Nephron (organoid): ENCODE measurements around the gene RPTOR.

ENCODE experiments used
- H3K27ac Mint-ChIP-seq, 3 experiments: 2 replicates each; pipeline ENCODE4 v1.8.0; 2020; ENCODE audit warnings: mixed read lengths in 3 of 3, mild to moderate bottlenecking in 2 of 3, moderate library complexity in 1 of 3
- H3K27me3 Mint-ChIP-seq: 2 replicates; pipeline ENCODE4 v1.8.0; 2021; ENCODE audit warnings: low read depth, mild to moderate bottlenecking, moderate library complexity, mixed read lengths
- H3K36me3 Mint-ChIP-seq: 2 replicates; pipeline ENCODE4 v1.8.0; 2020; ENCODE audit warnings: low read depth, mixed read lengths
- H3K4me1 Mint-ChIP-seq: 2 replicates; pipeline ENCODE4 v1.8.0; 2020; ENCODE audit warnings: mixed read lengths
- H3K4me3 Mint-ChIP-seq, 3 experiments: 2 replicates each; pipeline ENCODE4 v1.8.0; 2020; ENCODE audit warnings: mild to moderate bottlenecking in 3 of 3, mixed read lengths in 3 of 3, moderate library complexity in 2 of 3
- H3K9me3 Mint-ChIP-seq: 2 replicates; pipeline ENCODE4 v1.8.0; 2020; ENCODE audit warnings: mixed read lengths
- TF ChIP-seq, protein P1 (sequence below), 3 experiments: fragments of 200-600 bp; sonication (generic); IDR thresholded peaks; one replicate each; pipeline ENCODE4 v1.5.0; 2021; ENCODE audit warnings: antibody characterized with exemption in 3 of 3; ENCODE audit not compliant: unreplicated experiment in 3 of 3

RPTOR gene

DNA sequence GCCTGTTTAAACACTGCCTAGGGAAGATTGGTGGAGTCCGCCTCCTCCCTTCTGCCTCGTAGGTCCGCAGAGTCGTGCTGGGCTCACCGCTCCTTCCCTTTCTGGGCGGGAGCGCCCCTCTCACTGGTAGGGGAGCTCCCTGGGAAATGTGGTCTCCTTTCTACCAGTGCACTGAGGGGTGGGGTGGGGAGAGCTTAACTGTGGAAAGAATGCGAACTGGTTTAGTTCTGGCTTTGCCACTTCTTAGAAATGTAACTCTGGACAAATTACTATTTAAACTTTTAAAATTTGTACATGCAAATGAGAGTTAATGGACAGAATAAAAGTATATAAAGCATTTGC lies 105.7 kb downstream of the RPTOR start:
- Mint-ChIP-seq H3K36me3 (peaks cover 19% of the 10 kb centered on the region), H3K4me3 (no peak overlapping the region), H3K27me3 (no peaks in the 10 kb centered on the region), H3K4me1 (peaks cover 24% of the 10 kb centered on the region), H3K9me3 (peaks cover 7% of the 10 kb centered on the region), H3K27ac (peak overlapping the region in 1 of 3 experiments; percentile 31)
- TF ChIP-seq, protein P1, sequence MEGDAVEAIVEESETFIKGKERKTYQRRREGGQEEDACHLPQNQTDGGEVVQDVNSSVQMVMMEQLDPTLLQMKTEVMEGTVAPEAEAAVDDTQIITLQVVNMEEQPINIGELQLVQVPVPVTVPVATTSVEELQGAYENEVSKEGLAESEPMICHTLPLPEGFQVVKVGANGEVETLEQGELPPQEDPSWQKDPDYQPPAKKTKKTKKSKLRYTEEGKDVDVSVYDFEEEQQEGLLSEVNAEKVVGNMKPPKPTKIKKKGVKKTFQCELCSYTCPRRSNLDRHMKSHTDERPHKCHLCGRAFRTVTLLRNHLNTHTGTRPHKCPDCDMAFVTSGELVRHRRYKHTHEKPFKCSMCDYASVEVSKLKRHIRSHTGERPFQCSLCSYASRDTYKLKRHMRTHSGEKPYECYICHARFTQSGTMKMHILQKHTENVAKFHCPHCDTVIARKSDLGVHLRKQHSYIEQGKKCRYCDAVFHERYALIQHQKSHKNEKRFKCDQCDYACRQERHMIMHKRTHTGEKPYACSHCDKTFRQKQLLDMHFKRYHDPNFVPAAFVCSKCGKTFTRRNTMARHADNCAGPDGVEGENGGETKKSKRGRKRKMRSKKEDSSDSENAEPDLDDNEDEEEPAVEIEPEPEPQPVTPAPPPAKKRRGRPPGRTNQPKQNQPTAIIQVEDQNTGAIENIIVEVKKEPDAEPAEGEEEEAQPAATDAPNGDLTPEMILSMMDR (IDR thresholded peaks at IDR 0.05; ENCODE audit: unreplicated experiment in 3 of 3): no peak

DNA sequence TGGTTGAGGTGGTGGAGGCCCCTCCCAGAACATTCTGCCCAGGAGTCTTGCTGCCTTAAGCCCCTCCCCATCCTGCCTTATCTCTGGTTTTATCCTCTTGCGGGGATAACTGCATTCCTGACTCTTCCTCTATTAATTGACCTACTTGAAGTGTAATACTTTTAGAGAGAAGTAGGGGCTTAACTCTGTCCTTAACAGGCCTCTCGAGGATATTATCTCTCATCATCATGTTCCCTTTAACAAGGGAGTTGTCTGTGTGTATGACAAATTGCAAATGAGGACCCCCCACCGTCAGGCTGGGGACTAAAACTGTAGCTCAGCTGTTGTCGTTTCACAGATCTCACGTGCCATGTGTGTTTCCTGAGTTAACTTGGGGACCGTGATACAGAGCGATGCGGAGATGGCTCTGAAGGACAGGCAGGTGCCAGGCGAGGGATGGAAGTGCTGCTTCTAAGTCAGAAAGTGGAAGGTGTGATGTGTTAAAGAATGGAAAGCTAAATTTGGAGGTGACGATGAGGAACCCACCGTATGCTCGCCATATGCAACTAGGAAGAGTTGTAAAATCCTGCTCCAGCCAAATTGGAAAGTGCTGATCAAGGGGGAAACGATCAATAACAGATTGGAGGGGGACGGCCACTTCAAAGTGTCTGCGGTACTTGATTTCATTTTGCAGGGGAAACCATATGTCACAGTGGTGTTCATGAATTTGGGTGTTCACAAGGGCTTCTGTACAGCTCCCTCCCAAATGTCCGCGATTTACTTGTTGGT lies 106.3 kb downstream of the RPTOR start:
- Mint-ChIP-seq H3K27me3 (no peaks in the 10 kb centered on the region), H3K36me3 (peaks cover 23% of the 10 kb centered on the region), H3K4me1 (peaks cover 19% of the 10 kb centered on the region)

DNA sequence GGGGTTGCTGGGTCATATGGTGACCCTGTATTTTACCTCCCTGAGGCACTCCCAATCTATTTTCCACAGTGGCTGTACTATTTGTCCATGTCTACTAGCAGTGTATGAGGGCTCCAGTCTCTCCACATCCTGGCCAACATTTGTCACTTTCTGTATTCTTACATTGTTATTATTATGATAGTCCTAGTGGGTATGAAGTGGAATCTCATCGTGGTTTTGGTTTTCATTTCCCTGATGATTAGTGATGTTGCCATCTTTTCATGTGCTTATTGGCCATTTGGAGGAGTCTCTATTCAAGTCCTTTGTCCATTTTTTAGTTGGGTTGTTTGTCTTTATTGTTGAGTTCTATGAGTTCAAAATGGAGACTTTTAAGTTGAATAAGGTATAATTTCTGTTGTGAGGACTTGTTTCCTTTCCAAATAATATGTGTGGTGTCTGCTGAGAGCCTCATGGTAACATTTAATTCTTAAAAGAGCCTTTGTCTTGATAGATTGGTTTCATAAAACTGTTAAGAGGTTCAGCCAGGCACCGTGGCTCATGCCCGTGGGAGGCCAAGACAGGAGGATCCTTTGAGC lies 108.2 kb downstream of the RPTOR start:
- Mint-ChIP-seq H3K27ac (no peak overlapping the region), H3K9me3 (peaks cover 25% of the 10 kb centered on the region), H3K4me1 (peaks cover 19% of the 10 kb centered on the region), H3K4me3 (no peak overlapping the region), H3K27me3 (no peaks in the 10 kb centered on the region), H3K36me3 (peaks cover 37% of the 10 kb centered on the region)
- TF ChIP-seq, protein P1 (IDR thresholded peaks at IDR 0.05; ENCODE audit: unreplicated experiment in 3 of 3): no peak

More for the DNA sequence above, 106.3 kb downstream of the RPTOR start:
- H3K27ac Mint-ChIP-seq: no peak overlapping the region
- TF ChIP-seq, protein P1 (IDR thresholded peaks at IDR 0.05; ENCODE audit: unreplicated experiment in 3 of 3): no peak
- H3K9me3 Mint-ChIP-seq: peaks cover 13% of the 10 kb centered on the region
- H3K4me3 Mint-ChIP-seq: no peak overlapping the region

DNA sequence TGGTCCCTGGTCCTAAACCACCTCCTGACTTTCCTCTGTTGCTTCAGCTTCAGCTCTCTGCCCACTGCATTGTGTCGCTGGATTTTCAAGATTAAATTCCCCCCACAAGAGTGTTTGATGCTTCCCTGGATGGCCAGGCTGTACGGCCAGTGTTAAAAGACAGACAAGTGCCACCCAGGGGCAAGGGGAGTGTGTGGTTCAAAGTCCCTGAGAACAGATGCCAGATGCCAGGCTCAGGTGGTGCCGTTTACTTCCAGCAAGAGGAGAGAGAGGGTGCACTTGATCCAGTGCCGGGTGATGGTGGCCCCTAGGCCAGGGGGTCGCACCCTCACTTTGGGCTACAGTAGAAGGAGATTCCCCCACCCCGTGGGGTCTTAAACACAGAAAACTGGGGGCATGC lies 109.2 kb downstream of the RPTOR start:
- H3K4me1 Mint-ChIP-seq: peaks cover 19% of the 10 kb centered on the region
- H3K4me3 Mint-ChIP-seq: no peak overlapping the region
- H3K9me3 Mint-ChIP-seq: peaks cover 35% of the 10 kb centered on the region
- no peak overlapping the region for H3K27ac Mint-ChIP-seq
- peaks cover 47% of the 10 kb centered on the region for H3K36me3 Mint-ChIP-seq
- no peaks in the 10 kb centered on the region for H3K27me3 Mint-ChIP-seq
- TF ChIP-seq, protein P1 (IDR thresholded peaks at IDR 0.05; ENCODE audit: unreplicated experiment in 3 of 3): no peak

DNA sequence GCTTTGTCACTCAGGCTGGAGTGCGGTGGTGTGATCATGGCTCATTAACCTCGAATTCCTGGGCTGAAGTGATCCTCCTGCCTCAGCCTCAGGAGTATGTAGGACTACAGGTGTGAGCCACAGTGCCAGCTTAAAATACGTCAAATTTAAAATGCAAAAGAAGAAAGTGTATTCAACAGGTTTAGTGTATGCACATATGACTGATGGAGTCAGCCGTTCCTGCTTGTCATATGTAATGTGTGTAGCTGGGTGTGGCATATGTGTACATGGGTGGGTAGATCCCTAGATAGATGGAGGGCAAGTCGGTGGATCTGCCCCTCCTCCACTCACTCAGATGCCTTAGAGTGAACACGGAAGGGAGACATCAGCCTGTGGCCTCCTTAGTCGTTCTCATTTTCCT lies 111.0 kb downstream of the RPTOR start:
- TF ChIP-seq, protein P1 (IDR thresholded peaks at IDR 0.05; ENCODE audit: unreplicated experiment in 3 of 3): no peak
- Mint-ChIP-seq H3K27ac (no peak overlapping the region), H3K36me3 (peaks cover 48% of the 10 kb centered on the region), H3K9me3 (peaks cover 36% of the 10 kb centered on the region), H3K27me3 (no peaks in the 10 kb centered on the region), H3K4me1 (peaks cover 6% of the 10 kb centered on the region), H3K4me3 (no peak overlapping the region)

DNA sequence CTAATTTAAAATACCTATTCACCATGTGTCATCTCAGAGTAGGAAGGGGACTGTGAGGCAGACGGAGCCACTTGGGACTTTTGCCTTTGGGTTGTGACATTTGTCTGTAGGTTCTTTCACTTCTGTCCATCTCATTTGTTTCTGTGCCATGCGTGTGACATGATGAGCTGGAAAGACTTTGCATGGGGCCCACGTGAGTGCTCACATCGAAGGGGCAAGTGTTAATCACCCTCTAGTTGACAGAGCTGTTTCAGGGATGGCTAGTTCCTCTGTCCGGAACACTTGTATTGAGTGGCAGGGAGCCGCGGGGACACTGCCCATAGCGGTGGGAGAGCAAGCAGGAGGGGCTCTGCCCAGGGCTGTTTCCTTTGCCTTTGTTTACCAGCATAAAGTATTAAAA lies 112.0 kb downstream of the RPTOR start:
- H3K36me3 Mint-ChIP-seq: peaks cover 44% of the 10 kb centered on the region
- TF ChIP-seq, protein P1 (IDR thresholded peaks at IDR 0.05; ENCODE audit: unreplicated experiment in 3 of 3): no peak
- H3K27ac Mint-ChIP-seq: no peak overlapping the region
- no peaks in the 10 kb centered on the region for H3K27me3 Mint-ChIP-seq
- H3K9me3 Mint-ChIP-seq: peaks cover 33% of the 10 kb centered on the region
- no peak overlapping the region for H3K4me3 Mint-ChIP-seq
- no peaks in the 10 kb centered on the region for H3K4me1 Mint-ChIP-seq
